Occipital lobe (tissue), 2 donors: ENCODE results near the gene ELP5. TPM values are rescaled to one million over a fixed set of nuclear protein-coding genes. Genes with fewer than 3 reads are reported as not detected.
A peak's percentile ranks its signal among the peaks of the same experiment; 100 is the strongest.

ENCODE experiments used
- DNase-seq: peaks from one replicate; lab custom pipeline; 2025; lab: John Stamatoyannopoulos, UW
- total RNA-seq: library from RNA; depleted of rRNA; stranded (reverse); fragments of >200 nt; gene quantifications from one replicate; pipeline ENCODE4 v1.2.3, GENCODE V29; 2014

The ELP5 gene
- total RNA-seq, 1 donor from 2014 or later = 25.4 TPM

DNA sequence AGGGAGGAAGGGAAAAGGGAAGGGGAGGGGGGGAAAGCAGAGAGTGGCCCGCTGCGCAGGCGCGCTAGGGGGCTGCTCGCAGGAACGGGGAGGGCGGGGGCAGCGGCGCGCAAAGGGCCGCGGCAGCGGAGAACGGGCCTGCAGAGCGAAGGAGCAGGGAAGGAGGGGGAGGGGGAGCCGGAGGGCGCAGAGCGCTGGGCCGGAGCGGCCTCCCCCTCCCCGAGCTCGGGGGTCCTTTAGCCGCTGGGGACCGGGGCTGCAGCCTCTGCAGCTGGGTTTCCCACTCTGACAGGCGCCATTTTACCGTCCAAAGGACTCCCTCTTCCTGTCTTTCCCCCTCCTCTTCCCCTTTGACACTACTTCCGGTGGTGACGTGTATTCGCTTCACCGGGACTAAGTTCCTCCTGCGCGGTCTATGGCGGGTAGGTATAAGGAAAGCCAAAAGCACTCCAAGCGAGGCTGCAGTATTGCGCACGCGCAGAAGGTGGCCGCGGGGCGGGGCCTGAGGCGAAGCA is 297 bp upstream of the ELP5 start, which contains the start of gene CTDNEP1:
CTDNEP1 (minus strand) TSS at position 74 of the 515 bp plus-strand sequence. CDS start 438 bp downstream, outside the sequence.
- DNase-seq = peak; percentile 97

DNA sequence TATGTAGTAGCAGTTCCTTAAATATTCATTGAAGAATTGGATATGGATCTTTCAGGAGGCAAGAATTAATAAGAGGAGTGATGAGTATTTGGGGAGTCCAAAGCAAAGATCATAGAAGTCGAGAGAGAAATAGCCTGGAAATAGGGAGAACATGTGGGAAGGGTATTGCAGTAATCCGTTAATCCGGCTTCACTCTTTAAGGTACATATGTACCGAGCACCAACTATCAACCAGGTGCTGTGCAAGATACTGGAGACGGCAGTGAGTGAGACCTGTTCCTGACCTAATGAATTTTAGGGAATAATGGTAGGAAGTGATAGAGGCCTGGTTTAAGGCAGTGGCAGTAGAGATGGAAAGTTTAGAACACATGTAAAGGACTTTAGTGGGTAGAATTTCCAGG is 1.1 kb downstream of the ELP5 start:
- no peak for DNase-seq

DNA sequence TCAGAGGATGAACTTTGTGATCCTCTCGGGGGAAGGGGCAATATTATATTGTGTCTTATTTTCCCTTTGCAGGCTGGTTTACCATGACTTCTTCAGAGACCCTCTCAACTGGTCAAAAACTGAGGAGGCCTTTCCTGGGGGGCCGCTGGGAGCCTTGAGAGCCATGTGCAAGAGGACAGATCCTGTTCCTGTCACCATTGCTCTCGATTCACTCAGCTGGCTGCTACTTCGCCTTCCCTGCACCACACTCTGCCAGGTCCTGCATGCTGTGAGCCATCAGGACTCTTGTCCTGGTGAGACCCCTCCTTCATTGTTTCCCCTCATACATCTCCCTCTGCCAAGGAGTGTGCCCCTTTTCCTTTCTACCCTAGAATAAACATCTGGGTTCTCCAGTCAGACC is 2.5 kb downstream of the ELP5 start:
- DNase-seq = no peak

DNA sequence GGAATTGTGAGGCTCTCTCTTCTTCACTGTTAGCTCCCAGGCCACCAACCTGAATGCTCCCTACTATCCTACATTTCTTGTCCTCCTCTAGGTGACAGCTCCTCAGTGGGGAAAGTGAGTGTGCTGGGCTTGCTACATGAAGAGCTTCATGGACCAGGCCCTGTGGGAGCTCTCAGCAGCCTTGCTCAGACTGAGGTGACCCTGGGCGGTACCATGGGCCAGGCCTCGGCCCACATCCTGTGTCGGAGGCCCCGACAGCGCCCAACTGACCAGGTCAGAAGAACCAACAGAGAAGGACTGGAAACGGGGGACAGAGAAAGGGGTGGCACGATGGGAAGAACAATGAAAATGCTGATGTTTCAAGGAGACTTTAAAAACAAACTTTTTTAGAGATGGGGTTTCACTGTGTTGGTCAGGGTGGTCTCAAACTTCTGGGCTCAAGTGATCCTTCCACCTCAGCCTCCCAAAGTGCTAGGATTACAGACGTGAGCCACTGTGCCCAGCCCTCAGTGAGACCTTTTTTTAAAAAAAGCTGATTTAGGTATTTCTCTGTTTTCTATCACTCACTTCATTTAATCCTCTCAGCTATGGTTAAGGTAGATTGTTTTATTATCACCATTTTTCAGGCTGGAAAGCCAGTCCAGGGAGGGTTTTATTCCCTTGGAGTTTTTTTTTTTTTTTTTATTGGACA is 4.9 kb downstream of the ELP5 start:
- DNase-seq = no peak

DNA sequence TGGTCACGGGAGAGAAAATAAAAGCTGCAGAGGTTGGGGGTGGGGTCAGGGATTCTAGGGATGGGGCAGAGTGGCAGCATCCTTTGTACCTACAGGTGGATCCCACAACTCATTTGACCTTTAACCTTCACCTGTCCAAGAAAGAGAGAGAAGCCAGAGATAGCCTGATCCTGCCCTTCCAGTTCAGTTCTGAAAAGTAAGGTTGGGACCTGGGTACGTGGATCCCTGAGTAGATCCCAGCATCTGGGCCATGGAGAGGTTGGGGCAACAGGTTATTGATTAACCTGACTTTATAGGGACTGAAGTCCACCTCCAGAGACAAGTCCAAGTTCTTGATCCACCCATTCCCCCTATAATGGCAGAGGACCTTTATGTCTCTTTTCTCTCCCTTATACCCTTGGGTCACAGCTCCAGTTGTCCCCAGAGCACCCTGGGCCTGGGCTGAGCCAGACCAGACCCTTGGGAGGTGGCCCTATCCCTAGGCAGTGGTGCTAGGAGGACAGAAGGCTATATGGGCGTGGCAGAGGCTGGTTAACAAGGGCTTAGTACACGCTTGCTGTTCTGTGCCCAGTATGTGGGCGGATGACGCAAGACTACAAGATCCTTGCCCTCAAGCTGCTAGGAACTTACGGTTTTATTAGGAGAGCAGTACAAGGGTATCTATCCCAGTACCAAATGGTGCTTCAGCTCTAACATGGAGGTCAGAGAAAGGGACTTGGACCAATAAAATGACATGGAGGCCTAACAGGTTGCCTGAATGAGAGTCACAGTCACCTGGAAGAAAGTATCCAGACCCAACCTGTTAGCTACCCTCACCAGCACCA is 6.9 kb downstream of the ELP5 start:
- no peak for DNase-seq

DNA sequence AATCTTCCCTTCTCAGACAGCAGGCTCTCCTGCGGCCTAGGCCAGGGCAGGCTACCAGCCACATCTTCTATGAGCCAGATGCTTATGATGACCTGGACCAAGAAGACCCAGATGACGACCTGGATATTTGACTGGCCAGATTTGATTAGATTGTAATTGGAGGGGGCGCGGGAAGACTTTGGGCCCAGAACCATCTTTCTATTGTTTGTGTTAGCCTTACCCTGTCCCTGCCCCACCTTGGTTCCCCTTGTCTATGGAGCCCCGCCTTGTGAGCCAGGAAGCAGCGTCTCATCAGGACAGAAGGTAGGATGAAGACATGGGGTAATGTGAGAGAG is 7.5 kb downstream of the ELP5 start:
- DNase-seq = no peak

DNA sequence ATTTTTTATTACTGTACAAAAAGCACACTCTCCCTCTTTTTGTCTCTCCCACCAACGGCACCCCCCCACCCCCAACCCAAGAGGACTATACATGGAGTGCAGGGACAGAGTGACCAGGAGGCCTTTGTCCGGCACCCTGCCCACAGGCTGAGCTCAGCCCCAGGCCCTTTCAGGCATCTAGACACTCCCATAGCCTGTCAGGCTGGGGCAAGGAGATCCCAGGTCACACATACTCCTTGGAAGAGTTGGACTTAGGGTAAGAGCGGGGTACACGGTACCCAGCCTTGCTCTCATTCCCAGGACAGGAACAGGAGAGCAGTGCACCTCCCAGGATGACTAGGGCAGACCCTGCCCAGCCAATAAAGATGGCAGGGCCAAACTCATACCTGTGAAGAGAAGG is 8.1 kb downstream of the ELP5 start:
- DNase-seq = no peak

DNA sequence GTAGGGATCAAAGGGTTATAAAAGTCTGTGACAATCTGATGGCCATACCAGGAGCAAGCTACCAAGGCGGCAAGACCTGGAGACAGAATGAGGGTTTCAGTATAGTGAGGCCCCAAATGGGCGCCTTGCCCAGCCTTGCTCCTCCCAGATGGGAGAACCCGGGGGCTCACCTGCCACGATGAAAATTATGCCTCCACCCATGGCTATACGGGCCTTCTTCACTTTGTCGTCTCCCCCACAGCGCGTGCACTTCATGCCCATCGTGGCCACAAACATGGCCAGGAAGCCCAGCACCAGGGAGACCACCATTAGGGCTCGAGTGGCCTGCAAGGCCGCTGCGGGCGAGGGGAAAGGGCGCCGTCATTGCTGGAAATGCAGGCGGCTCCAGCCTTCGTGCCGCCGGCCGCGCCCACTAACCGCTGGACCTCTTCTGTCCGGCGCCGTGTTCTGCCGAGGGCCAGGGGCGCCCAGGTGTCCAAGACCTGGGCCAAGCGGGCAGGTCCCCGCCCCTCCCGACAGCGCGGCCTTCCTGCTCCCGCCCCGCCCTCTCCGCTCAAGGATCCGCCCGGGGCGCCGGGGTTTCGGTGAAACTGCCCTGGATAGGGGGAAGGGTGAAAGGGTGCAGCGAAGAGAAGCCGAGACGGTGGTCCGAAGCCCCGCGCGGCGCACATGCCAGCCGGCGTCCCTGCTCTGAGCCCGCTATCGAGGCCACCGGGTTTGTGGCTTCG is 8.8 kb downstream of the ELP5 start:
- DNase-seq = no peak

DNA sequence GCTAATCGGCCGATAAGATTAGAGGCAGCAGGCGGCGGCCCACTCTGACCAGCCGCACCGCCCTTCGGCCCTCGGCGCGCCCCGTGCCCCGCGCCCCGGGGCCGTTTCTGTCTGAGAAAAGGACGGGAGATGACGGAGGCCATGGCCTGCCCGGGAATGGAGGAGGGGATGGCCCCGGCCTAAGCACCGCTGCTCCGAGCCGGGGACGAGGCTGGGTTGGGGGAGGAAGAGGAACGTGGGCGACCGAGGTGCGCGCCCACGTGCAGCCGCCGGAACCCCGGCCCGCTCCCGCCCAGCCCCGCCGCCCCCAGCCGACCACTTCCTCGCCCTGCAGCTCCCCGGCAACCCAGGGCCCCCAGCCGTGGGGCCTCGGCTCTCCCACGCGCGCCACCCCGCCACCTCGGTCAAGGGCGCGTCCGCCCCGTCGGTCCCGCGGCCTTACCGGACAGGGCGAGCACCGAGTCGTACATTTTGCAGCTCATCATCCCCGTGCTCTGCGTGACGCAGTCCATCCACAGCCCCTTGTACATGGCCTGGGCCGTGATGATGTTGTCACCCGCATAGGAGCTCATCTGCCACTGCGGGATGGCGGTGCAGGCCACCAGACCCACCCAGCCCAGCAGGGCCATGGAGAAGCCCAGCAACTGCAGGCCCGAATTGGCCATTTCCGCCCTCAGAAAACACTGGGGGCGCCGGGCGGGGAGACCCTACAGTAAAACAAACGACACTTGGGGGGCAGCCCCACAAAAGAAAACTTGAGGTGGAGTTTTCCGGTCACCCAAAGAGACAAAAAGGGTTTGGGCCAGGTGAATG is 9.6 kb downstream of the ELP5 start:
- DNase-seq = no peak

DNA sequence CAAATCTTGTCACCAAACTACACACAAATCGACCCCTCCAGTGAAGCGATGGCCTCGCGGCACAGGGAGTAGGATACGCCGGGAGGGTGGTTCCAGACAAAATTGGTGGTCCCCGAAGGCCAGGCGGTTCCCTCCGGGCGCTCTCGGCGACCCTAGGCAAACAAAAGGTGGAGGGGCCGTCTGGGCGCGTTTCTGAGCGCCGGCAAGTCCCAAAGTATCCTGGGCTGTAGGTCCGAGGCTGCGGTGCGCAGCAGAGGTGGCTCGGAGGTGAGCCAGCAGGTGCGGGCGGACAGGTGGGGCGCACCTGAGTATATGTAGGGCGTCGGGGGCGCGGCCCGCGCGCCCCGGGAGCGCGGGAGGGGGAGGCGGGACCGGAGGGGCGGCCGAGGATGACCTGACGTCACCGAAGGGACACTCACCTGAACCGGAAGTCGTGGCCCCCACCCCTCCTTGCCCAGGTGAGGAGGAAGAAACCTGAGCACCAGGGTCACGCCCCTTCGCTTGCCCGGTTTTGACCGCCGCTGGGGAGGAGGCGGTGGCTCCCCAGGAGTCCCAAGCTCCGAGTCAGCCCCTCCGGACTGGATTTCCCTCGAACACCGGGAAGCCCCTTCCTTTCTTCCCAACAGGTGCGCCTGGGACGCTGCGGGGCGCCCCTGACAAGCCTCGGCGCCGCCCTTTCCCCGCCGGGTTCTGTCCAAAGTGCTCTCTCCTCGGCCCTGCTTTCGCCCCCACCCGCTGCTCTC is 10.3 kb downstream of the ELP5 start, which contains the start of gene CLDN7:
CLDN7 (minus strand) TSS at position 287 of the 743 bp plus-strand sequence. CDS start 435 bp downstream, outside the sequence.
- no peak for DNase-seq

DNA sequence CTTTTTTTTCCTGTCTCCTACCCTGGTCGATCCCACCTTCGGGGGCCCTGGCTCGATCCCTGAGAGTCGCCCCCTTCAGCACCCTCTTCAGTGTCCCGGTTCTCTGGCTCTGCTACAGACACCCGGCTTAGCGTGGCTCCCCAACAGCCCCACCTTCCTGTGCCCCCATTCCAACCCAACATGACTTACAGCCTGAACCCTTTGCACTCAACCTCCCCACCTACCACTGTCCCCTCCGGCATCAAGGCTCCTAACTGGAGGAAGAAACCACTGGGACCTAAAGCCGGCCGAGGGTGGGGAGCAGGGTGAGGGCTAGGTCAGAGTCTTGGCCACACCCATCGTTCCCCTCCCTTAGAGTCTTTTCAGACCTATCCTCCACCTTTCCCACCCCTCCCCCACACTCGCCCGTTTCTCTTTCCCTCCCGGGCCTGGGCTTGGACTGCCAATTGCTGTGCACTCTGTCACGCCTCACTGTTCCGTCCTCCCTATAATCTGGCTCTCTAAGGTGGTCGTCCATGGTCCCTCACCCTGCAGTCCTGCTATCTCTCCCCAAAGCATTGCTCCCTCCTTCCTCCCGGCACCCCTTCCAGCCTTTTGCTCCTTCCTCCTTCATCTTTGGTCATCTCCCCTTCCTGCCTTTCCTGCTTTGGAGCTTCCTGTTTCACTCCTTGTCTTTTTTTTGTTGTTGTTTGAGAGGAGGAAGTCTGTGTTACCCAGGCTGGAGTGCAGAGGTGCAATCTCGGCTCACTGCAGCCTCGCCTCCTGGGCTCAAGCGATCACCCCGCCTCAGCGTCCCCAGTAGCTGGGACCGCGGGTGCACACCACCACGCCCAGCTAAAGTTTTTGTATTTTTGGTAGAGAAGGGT is 11.2 kb downstream of the ELP5 start:
- no peak for DNase-seq

DNA sequence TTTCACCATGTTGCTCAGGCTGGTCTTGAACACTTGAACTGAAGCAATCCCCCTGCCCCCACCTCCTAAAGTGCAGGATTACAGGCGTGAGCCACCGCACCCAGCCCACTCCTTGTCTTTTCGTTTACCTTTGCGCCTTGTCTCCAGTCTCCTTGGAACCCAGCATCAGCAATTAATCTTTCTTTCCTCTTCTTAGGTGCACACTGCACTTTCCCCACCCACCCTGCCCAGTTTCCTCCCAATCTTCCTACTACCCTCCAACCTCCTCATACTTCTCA is 11.7 kb downstream of the ELP5 start:
- no peak for DNase-seq

DNA sequence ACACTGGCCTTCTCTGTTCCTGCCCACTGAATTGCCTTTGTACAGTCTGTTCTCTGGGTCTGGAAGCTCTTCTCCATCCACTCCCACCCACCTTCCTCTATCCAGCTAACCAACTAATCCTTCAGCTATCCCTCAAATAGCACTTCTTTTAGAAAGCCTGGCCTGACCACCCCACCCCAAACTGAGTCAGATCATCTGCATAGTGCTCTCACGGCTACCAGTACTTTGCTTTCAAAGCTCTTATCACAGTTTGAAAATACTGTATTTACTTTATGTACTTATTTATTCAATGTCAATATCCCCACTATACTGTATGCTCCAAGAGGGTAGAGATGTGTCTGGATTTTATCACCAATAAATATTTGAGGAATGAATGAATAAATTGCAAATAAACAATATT is 14.8 kb downstream of the ELP5 start:
- DNase-seq = no peak

DNA sequence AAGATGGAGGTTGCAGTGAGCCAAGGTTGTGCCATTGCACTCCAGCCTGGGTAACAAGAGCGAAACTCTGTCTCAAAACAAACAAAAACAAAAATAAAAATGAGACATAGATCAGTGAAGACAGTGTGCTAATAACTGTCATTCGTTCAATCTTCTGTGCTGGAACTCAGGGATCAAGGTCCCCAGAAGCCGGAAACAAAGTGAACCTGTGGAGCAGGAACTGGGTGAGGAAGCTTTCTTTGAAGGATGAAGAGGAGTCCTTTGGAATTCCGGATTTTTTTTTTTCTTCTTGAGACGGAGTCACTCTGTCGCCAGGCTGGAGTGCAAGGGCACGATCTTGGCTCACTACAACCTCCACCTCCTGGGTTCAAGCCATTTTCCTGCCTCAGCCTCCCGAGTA is 27.4 kb downstream of the ELP5 start:
- DNase-seq = no peak

DNA sequence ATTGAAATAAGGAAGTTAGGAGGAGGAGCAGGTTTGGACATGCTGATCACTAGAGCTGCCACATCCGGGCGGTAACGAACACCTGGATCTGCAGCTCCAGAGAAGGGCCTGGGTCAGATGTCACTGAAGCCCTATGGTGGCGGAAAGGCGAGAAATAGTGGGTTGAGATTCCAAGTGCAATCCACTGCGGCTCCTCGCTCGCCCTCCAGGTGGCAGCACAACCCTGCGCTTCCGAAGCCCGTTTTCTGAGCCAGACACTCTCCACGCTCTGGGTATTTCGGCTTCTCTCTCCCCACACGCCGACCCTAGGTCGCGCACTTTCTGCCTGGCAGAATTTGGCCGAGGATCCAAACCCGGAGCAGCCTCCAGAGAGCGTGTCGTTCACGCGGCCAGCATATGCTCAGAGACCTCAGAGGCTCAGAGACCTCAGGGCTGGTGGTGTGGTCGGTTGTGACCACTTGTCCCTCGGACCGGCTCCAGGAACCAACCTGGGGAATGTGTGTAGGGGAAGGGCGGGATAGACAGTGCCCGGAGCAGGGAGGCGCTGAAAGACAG is 28.6 kb downstream of the ELP5 start:
- DNase-seq = peak; percentile 54

DNA sequence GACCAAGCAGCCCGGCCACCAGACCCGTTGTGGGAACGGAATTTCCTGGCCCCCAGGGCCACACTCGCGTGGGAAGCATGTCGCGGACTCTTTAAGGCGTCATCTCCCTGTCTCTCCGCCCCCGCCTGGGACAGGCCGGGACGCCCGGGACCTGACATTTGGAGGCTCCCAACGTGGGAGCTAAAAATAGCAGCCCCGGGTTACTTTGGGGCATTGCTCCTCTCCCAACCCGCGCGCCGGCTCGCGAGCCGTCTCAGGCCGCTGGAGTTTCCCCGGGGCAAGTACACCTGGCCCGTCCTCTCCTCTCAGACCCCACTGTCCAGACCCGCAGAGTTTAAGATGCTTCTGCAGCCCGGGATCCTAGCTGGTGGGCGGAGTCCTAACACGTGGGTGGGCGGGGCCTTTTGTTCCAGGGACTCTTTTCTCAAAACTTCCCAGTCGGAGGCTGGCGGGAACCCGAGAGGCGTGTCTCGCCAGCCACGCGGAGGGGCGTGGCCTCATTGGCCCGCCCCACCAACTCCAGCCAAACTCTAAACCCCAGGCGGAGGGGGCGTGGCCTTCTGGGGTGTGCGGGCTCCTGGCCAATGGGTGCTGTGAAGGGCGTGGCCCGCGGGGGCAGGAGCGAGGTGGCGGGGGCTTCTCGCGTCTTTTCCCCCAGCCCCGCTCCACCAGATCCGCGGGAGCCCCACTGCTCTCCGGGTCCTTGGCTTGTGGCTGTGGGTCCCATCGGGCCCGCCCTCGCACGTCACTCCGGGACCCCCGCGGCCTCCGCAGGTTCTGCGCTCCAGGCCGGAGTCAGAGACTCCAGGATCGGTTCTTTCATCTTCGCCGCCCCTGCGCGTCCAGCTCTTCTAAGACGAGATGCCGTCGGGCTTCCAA is 29.3 kb downstream of the ELP5 start, which contains the start of gene SLC2A4:
SLC2A4 (plus strand) TSS at position 645 of the 879 bp plus-strand sequence; CDS start at position 862, 217 bp downstream.
- peak; percentile 42 for DNase-seq

DNA sequence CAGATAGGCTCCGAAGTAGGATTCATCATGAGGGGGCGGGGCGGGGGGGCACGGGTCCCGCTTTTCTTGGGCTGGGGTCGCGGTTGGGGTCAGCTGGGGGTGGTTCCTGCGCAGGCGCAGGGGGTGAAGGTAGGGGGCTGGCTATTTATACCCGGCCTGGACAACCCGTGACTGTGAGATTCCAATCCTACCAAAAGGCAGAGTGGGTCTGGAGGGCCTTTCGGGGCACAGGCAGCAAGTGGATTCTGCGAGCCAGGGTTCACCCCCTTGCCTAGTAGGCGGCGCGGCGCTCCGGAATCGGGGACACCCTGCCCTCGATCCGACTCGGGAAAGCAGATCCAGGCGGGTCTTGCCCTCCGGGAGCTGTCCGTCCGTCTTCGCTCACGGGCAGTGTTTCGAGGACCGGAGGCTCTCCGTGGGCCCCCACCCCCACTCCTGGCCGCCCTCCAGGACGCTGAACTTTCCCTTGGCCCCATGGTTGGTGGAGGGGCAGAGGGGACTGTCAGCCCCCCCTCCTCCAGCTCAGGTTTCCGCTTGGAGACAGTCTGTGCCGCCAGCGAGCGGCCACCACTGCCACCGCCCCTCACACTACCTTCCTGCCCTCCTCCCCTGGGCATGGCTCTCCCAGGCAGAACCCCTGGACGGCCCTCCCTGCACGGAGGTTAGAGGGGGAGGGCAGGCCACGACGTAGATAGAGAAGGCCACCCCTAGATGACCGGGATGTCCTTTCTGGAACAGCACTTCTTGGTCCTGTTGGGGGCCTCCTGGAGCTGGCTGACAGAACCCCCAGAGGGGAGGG is 30.1 kb downstream of the ELP5 start:
- DNase-seq = no peak
